IMR-90 (cell line): Measurements from ENCODE around the gene TIE1.

Source experiments
- BHLHE40 ChIP-seq: fragments of 150-350 bp; IDR thresholded peaks from 2 replicates; pipeline ENCODE4 v1.6.1; 2016; ENCODE audit warnings: mild to moderate bottlenecking, low read depth, low read length
- CHD1 ChIP-seq: IDR thresholded peaks from 2 replicates; pipeline ENCODE4 v1.6.1; 2012; ENCODE audit warnings: low read depth, low read length, improper control_type of control experiment
- CTCF ChIP-seq: conservative IDR thresholded peaks from 2 replicates; pipeline ENCODE4 v1.5.1; 2012; ENCODE audit warnings: mild to moderate bottlenecking, low read depth, low read length, improper control_type of control experiment
- ELK1 ChIP-seq: fragments of 150-350 bp; IDR thresholded peaks from 2 replicates; pipeline ENCODE4 v1.6.1; 2016; ENCODE audit warnings: low read depth, mild to moderate bottlenecking, low read length, moderate library complexity, borderline replicate concordance
- FOS ChIP-seq: fragments of 150-350 bp; IDR thresholded peaks from 2 replicates; pipeline ENCODE4 v1.6.1; 2016; ENCODE audit warnings: low read depth, low read length
- MAFK ChIP-seq: IDR thresholded peaks from 2 replicates; pipeline ENCODE4 v1.6.1; 2012; ENCODE audit warnings: low read depth, low read length, improper control_type of control experiment
- MXI1 ChIP-seq: IDR thresholded peaks from 2 replicates; pipeline ENCODE4 v1.6.1; 2012; ENCODE audit warnings: low read depth, mild to moderate bottlenecking, low read length, moderate library complexity, borderline replicate concordance
- POLR2A ChIP-seq: IDR thresholded peaks from 2 replicates; pipeline ENCODE4 v1.6.1; 2012; ENCODE audit warnings: mild to moderate bottlenecking, low read depth, low read length
- RAD21 ChIP-seq: IDR thresholded peaks from 2 replicates; pipeline ENCODE4 v1.6.1; 2012; ENCODE audit warnings: low read length, improper control_type of control experiment
- RFX5 ChIP-seq: IDR thresholded peaks from 2 replicates; pipeline ENCODE4 v1.8.0; 2012; ENCODE audit warnings: low read depth, mild to moderate bottlenecking, low read length, moderate library complexity
- SMC3 ChIP-seq: fragments of 150-350 bp; IDR thresholded peaks from 2 replicates; pipeline ENCODE4 v1.6.1; 2016; ENCODE audit warnings: low read depth, mild to moderate bottlenecking, antibody characterized with exemption, low read length, moderate library complexity

GRCh38 chr1:43312212-43312623 lies 11.4 kb downstream of the TIE1 start:
- TF ChIP-seq POLR2A (no peak), RAD21 (no peak), CTCF (no peak), SMC3 (no peak), MAFK (no peak), RFX5 (no peak), FOS (no peak), MXI1 (no peak), BHLHE40 (no peak), CHD1 (no peak), ELK1 (no peak)
